GM12874 (cell line): ENCODE measurements around the gene TOMT.

ENCODE experiments used
- TF ChIP-seq, protein P1 (sequence below): IDR thresholded peaks from 2 replicates; pipeline ENCODE4 v1.5.1; 2011; ENCODE audit warnings: low read depth, mild to moderate bottlenecking, control low read depth, low read length, moderate library complexity; ENCODE audit not compliant: insufficient read depth

The TOMT gene

DNA sequence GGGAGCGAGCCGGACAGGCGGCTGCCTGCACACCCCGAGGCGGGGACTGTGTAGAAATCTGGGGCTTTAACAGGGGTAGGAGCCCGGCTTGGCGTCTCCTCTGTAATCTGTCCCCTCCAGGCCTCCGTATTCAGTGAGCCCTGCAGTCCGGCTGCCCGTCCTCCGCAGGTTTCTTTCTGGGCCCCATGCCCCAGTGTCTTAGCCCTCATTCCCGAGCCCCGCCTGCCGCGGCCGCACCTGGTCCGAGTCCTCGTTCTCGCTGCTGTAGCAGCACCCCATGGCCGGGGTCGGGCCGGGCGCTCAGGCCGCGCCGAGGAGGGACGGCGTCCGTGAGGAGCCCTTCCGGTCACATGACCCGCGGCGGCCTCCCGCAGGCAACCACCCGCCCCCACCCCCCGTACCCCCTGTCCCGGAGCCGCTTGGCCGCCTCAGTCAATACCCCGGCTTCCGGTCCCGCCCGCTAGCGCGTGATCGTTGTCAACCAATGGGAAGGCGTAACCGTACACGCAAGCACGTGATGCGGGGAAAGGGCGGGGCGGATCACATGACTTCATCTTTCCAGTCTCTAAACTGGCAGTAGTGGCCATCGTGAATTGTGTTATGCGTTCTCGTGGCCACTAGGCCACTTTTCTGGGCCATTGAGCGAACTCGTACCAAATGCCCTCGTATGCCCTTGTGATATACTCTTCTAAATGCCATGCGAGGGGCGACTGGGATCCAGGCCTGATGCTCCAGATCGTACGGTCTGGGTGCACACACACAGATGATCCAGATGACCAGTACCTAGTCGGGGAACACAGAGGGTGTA lies 2.6 kb upstream of the TOMT start, which contains the start of gene LAMTOR1:
Gene LAMTOR1 (minus strand): TSS at position 352 of the 808 bp plus-strand sequence. CDS start 73 bp downstream, at position 279.
- TF ChIP-seq, protein P1, sequence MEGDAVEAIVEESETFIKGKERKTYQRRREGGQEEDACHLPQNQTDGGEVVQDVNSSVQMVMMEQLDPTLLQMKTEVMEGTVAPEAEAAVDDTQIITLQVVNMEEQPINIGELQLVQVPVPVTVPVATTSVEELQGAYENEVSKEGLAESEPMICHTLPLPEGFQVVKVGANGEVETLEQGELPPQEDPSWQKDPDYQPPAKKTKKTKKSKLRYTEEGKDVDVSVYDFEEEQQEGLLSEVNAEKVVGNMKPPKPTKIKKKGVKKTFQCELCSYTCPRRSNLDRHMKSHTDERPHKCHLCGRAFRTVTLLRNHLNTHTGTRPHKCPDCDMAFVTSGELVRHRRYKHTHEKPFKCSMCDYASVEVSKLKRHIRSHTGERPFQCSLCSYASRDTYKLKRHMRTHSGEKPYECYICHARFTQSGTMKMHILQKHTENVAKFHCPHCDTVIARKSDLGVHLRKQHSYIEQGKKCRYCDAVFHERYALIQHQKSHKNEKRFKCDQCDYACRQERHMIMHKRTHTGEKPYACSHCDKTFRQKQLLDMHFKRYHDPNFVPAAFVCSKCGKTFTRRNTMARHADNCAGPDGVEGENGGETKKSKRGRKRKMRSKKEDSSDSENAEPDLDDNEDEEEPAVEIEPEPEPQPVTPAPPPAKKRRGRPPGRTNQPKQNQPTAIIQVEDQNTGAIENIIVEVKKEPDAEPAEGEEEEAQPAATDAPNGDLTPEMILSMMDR = peak; percentile 47; the same call in 1 of the 2 replicates

DNA sequence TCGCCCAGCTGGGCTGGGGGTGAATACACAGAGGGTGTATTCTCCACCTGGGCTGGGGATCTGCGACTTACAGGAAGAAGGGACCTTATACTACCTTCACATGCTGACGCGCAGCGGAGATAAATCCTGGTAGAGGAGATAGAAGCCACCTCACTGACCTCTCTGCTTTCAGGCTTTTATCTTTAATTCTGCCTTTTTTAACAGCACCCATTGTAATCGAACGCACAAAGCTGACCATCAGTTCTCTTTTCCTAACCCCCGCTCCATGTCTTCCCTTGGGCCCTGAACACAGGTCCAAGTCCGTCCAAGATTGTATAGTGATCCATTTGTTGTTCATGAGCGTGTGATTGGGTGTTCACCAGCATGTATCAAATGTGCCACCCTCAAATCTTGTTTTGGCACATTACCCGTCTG lies 2.0 kb upstream of the TOMT start:
- TF ChIP-seq, protein P1 = no peak

DNA sequence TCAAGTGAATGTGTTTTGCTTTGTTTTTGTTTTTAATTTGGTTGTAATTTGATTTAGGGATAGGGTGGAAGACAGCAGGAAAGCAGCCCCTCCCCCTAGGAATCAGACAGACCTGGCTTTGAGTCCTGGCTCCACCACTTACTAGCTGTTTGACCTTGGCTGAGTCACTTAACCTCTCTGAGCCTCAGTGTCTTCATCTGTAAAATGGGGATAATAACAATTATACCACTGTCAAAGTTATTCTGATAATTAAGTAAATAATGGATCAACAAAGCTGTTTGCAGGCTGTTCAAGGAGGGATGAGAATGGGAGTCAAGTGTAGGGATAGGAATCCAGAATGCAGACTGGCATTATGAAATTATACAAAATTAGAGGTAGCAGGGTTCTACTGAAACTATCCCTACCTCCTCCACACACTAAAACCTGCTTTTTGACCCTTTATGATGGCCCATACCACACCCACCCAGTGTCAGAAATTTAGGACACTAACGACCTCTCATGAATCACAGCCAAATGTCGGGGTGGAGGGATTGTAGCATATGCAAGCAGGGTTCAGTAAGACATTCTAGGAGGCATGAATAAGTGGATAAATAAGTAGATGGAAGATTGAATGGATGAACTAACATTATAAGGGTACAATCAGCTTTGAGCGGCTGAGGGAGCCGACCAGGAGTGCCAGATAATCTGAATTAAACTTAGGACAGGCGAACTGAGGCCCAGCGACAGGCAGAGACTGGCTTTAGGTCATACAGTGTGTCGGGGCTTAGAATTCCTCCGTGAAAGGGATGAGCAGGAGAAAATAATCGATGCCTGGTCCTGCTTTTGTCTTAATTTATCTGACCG lies 5.8 kb downstream of the TOMT start:
- TF ChIP-seq, protein P1 = no peak

DNA sequence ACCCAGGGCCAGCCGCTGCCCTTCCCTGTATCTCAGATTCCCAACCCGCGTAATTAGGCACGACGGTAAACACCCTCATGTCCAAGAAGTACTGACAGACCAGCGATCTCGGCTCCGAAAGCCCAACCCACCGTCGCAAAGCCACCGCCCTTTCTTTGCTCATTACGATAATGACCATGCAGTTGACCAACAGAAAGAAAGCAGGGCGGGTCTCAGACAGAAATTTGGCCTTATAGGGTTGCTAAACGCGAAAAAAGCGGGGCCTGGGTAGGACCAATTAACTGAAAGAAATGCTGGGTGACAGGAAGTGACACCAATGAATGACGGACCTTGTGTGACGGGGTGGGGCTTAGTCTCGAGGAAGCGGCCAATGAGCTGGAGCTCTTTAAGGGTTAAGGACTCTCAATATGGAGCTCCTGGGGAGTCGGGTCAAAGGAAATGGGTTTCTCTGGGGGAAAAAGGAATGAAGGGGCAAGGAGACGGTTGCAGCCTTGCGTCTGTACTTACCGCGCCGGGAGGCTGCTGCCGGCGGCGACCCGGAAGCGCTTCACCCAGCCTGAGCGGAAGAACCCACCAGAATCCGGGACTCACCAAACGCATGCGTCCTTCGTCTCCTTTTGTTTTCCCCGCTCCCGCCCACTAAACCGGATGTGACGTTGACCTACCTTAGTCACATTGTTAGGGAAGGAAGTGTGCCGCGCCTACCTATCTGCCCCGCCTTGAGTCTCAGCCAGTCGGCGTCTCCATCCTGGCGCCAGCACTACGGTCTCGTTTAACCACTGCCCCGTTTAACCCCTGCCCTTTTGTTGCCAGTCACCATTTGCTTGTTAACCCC lies 6.6 kb downstream of the TOMT start, which contains the start of gene ANAPC15:
Gene ANAPC15 (minus strand): TSS at position 553 of the 835 bp plus-strand sequence. CDS start 1,419 bp downstream, outside the sequence.
- TF ChIP-seq, protein P1 = no peak

DNA sequence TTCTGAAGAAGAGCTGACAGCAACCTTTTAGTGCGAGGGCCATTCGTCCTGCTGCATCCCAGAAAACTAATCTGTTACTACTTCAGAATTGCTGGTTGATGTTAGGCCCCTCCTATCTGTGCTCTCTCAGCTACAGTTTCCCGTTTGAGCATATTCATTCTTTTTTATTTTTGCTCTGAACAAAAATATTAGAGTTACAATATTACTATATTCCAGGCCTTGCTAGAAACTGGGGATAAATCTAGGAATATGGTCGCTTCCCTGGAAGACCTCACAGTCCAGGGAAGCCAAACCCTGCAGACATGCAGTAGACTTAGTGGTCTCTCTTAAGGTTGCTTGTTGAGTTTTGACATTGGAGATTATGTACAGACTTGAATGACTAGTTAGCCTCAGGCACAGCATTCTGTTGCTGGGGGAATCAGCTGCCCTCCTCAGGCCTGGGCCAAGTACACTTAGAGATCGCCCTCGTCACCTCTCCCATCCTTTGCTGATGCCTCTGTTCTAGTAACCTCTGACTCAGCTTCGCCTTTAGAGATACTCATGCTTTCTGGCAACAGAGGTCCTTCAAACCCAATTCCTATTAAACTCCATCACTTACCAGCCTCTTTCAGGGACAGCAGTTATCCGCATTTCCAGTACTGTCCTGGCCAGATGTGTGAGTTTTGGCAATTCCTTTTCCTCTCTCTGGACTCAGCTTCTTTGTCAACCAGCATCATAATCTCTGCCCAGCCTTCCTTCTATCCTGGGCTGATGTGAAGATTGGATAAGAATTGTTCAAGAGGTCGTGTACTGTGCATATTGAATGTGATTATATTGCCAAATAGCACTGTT lies 7.5 kb downstream of the TOMT start:
- TF ChIP-seq, protein P1 = no peak

DNA sequence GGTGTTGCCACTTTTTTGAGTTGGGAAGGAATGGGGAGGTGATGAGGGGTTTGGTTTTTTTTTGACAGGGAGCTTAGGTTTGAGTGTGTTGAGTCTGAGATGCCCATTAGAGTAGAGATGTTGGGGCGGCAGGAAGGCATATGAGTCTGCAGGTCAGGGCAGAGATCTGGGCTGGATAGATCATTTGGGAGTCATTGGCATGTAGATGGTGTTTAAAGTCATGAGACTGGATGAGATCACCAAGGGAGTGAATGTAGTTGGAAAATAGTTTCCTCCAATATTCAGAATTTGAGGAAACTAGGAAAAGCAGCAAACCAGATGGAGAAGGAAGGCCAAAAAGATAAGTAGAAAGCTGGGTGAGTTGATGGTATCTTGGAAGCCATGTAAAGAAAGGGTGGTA lies 8.8 kb downstream of the TOMT start:
- TF ChIP-seq, protein P1 = no peak
